Thoracic aorta (tissue), 2 donors: Measurements from ENCODE around the gene IGF2. TPM values are rescaled to one million over a fixed set of nuclear protein-coding genes. Genes with fewer than 3 reads are reported as not detected.

ENCODE experiments used
- ATAC-seq: fragments of 150-250 bp; one replicate; pipeline ENCODE4 v1.8.0; 2017; ENCODE audit warnings: low read depth; ENCODE audit not compliant: insufficient number of reproducible peaks, low FRiP score
- DNase-seq: peaks from one replicate; pipeline ENCODE4 v3.0.0-alpha.2; 2020; ENCODE audit warnings: low spot score
- H3K27ac ChIP-seq, 2 donors: fragments of 200-600 bp; sonication (generic); 1 replicate in 1 of 2; 2 replicates in 1 of 2; pipeline ENCODE4 v1.5.1; 2016; ENCODE audit warnings: mild to moderate bottlenecking in 2 of 2, moderate library complexity in 2 of 2
- H3K27me3 ChIP-seq: fragments of 200-600 bp; sonication (generic); replicated peaks from 2 replicates; pipeline ENCODE4 v1.6.0; 2016; ENCODE audit warnings: mild to moderate bottlenecking; ENCODE audit not compliant: insufficient read depth
- H3K36me3 ChIP-seq: fragments of 200-600 bp; sonication (generic); one replicate; pipeline ENCODE4 v1.5.1; 2016
- H3K4me1 ChIP-seq, 2 donors: fragments of 200-600 bp; sonication (generic); 1 replicate in 1 of 2; 2 replicates in 1 of 2; pipeline versions ENCODE4 v1.5.1 to v1.6.0; 2016; ENCODE audit warnings: low read depth in 2 of 2, mild to moderate bottlenecking in 1 of 2; ENCODE audit not compliant: control insufficient read depth in 1 of 2
- H3K4me3 ChIP-seq: fragments of 200-600 bp; sonication (generic); 2 replicates; pipeline ENCODE4 v1.5.1; 2016; ENCODE audit warnings: mild to moderate bottlenecking
- H3K9me3 ChIP-seq: fragments of 200-600 bp; sonication (generic); 2 replicates; pipeline ENCODE4 v1.5.1; 2016
- CTCF ChIP-seq: fragments of 200-600 bp; sonication (generic); IDR thresholded peaks from one replicate; pipeline ENCODE4 v1.5.1; 2019; ENCODE audit warnings: antibody characterized with exemption
- total RNA-seq, 2 donors: library from RNA; depleted of rRNA; stranded (reverse); fragments of >200 nt; gene quantifications; one replicate each; pipeline versions ENCODE4 v1.1.0 to v1.2.3, GENCODE V29; 2016

Gene IGF2
- total RNA-seq, 2 donors from 2014 or later: 31.7 to 39.4 TPM

GRCh38 chr11:2110521-2110920 is 28.7 kb downstream of the IGF2 start:
- Histone ChIP-seq H3K27ac (no peak overlapping the region), H3K4me3 (no peak overlapping the region), H3K36me3 (no peaks in the 10 kb centered on the region), H3K9me3 (no peaks in the 10 kb centered on the region), H3K4me1 (no peaks in the 10 kb centered on the region), H3K27me3 (no peaks in the 10 kb centered on the region)
- DNase-seq (no peak), ATAC-seq (no peak)
- TF ChIP-seq CTCF: no peak

DNA sequence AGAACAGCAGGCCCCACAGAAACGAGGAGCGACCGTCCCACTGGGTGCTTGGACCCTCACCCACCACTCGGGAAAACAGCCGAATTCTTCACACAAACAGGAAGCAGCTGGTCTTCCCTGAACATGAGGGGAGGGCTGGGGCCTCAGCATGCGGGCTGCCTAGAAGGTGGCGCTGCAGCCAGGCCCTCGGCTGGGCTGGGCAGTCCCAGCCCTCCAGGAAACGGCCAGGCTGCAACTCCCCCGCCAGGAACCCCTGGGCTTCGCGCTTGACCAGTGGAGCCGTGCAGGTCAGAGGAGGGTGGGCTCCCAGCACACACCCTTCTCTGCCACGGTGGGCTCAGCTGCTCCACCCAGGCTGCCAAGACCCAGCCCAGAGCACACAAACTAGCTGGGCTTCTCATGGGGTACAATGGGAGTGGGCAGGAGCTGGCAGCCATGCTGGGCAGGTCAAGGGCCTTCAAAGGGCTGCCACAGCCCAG is 29.6 kb downstream of the IGF2 start:
- no peaks in the 10 kb centered on the region for H3K27me3 ChIP-seq
- no peak for TF ChIP-seq CTCF
- H3K4me3 ChIP-seq: no peak overlapping the region
- ATAC-seq (no peak), DNase-seq (no peak)
- no peaks in the 10 kb centered on the region for H3K4me1 ChIP-seq
- no peaks in the 10 kb centered on the region for H3K9me3 ChIP-seq
- H3K27ac ChIP-seq: no peak overlapping the region
- H3K36me3 ChIP-seq: no peaks in the 10 kb centered on the region

GRCh38 chr11:2108675-2109491 is 30.3 kb downstream of the IGF2 start:
- DNase-seq: no peak
- no peaks in the 10 kb centered on the region for H3K27me3 ChIP-seq
- ATAC-seq: no peak
- H3K4me1 ChIP-seq: no peaks in the 10 kb centered on the region
- H3K9me3 ChIP-seq: no peaks in the 10 kb centered on the region
- no peak overlapping the region for H3K27ac ChIP-seq
- H3K4me3 ChIP-seq: no peak overlapping the region
- no peaks in the 10 kb centered on the region for H3K36me3 ChIP-seq
- TF ChIP-seq CTCF: no peak

GRCh38 chr11:2107941-2108630 is 31.1 kb downstream of the IGF2 start:
- ATAC-seq: no peak
- Histone ChIP-seq H3K4me3 (no peak overlapping the region), H3K4me1 (no peaks in the 10 kb centered on the region), H3K27me3 (no peaks in the 10 kb centered on the region), H3K27ac (no peak overlapping the region), H3K9me3 (no peaks in the 10 kb centered on the region), H3K36me3 (no peaks in the 10 kb centered on the region)
- TF ChIP-seq CTCF: no peak
- DNase-seq: no peak

GRCh38 chr11:2107521-2107920 is 31.7 kb downstream of the IGF2 start:
- Histone ChIP-seq H3K4me1 (no peaks in the 10 kb centered on the region), H3K27ac (no peak overlapping the region), H3K36me3 (no peaks in the 10 kb centered on the region), H3K9me3 (no peaks in the 10 kb centered on the region), H3K27me3 (no peaks in the 10 kb centered on the region), H3K4me3 (no peak overlapping the region)
- DNase-seq (no peak), ATAC-seq (no peak)
- TF ChIP-seq CTCF: no peak
